C4-2B (cell line): ENCODE data around the gene ZBTB43.

Experiments used
- ZFX ChIP-seq: fragments of 450-650 bp; IDR thresholded peaks from 2 replicates; pipeline ENCODE4 v1.6.1; 2017
- TF ChIP-seq, protein P1 (sequence below): fragments of 450-650 bp; conservative IDR thresholded peaks from 2 replicates; pipeline ENCODE4 v1.5.1; 2017; ENCODE audit warnings: mild to moderate bottlenecking

DNA sequence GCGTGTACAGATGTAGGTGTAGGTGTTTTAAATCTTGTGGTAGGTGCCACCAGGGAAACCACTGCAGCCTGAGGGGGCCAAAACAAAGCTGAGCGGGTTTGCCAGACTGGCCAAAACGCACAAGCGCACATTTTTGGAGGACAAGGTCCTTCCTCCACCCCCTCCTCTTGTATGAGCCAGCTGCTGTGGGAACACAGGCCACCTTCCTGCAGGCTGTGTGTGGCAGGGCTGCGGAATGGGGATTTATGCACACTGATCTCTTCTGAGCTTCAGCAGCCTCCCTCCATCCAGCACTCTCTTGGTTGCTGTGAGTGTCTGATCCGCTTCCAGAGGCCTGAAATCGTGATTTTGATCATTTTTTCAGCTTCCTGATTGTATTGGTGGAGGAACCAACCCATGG lies 22.4 kb downstream of the ZBTB43 start:
- TF ChIP-seq, protein P1, sequence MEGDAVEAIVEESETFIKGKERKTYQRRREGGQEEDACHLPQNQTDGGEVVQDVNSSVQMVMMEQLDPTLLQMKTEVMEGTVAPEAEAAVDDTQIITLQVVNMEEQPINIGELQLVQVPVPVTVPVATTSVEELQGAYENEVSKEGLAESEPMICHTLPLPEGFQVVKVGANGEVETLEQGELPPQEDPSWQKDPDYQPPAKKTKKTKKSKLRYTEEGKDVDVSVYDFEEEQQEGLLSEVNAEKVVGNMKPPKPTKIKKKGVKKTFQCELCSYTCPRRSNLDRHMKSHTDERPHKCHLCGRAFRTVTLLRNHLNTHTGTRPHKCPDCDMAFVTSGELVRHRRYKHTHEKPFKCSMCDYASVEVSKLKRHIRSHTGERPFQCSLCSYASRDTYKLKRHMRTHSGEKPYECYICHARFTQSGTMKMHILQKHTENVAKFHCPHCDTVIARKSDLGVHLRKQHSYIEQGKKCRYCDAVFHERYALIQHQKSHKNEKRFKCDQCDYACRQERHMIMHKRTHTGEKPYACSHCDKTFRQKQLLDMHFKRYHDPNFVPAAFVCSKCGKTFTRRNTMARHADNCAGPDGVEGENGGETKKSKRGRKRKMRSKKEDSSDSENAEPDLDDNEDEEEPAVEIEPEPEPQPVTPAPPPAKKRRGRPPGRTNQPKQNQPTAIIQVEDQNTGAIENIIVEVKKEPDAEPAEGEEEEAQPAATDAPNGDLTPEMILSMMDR, result no peak
- no peak for TF ChIP-seq ZFX
